Mucosa of rectum (tissue), 2 donors: ENCODE data around the gene FMN2.

Experiments used
- H3K27ac ChIP-seq, 2 donors: one replicate each; pipeline ENCODE4 v1.7.0; 2013; ENCODE audit warnings: inconsistent platforms in 2 of 2, low read depth in 2 of 2, low read length in 2 of 2
- H3K27me3 ChIP-seq, 2 donors: one replicate each; pipeline ENCODE4 v1.7.0; 2013; ENCODE audit warnings: low read length in 2 of 2; ENCODE audit not compliant: control insufficient read depth in 2 of 2, insufficient read depth in 2 of 2
- H3K36me3 ChIP-seq, 2 donors: one replicate each; pipeline ENCODE4 v1.7.0; 2013; ENCODE audit warnings: low read length in 2 of 2; ENCODE audit not compliant: control insufficient read depth in 2 of 2, insufficient read depth in 2 of 2
- H3K4me1 ChIP-seq, 2 donors: one replicate each; pipeline ENCODE4 v1.7.0; 2013; ENCODE audit warnings: low read length in 2 of 2, mild to moderate bottlenecking in 1 of 2; ENCODE audit not compliant: control insufficient read depth in 2 of 2, insufficient read depth in 2 of 2
- H3K4me3 ChIP-seq, 2 donors: one replicate each; pipeline ENCODE4 v1.7.0; 2013; ENCODE audit warnings: low read length in 2 of 2
- H3K9ac ChIP-seq, 2 donors: one replicate each; pipeline ENCODE4 v1.7.0; 2013; ENCODE audit warnings: low read length in 2 of 2, low read depth in 1 of 2, mild to moderate bottlenecking in 1 of 2
- H3K9me3 ChIP-seq, 2 donors: one replicate each; pipeline ENCODE4 v1.7.0; 2013; ENCODE audit warnings: low read length in 2 of 2; ENCODE audit not compliant: control insufficient read depth in 2 of 2
- donor health status: healthy.
- donor health status: Normal muscosa, but diverticular disease.

Gene FMN2

DNA sequence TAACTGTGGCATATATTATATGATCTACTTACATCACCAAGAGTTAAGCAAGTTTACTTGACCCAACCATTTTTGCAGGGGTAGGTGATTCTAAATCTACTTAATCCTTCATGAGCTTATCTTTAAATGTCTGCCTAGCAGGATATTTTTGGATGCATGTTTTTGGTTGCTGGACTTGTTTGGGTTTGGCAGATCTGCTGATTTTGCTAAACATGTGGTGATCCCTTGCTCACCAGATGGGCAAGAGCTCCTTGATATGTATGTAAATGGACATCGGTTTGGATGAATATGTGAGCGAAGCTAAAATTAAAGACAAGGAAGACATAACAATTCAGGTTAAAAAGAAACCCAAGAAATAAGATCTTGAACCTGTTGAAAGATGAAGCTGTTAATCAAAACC lies 36.7 kb downstream of the FMN2 start:
- H3K9ac ChIP-seq: no peak overlapping the region
- H3K36me3 ChIP-seq: no peaks in the 10 kb centered on the region
- H3K4me1 ChIP-seq: no peaks in the 10 kb centered on the region
- H3K4me3 ChIP-seq: no peak overlapping the region
- H3K9me3 ChIP-seq: no peaks in the 10 kb centered on the region
- no peaks in the 10 kb centered on the region for H3K27me3 ChIP-seq
- no peak overlapping the region for H3K27ac ChIP-seq

DNA sequence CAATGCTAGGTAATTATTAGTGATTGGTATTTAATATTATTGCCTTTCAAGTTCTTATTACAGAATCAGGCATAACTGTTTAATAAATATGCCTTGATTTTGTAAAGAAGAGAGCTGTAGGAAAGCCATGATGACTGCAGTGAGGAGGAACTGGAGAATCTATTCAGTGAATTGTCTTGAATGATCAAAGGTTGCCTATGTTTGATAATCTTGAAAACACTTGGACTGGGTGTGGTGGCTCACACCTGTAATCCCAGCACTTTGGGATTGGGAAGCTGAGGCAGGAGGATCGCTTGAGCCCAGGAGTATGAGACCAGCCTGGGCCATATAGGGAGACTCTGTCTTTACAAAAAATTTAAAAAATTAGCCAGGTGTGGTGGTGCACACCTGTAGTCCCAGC lies 42.4 kb downstream of the FMN2 start:
- H3K9me3 ChIP-seq: no peaks in the 10 kb centered on the region
- no peak overlapping the region for H3K9ac ChIP-seq
- no peak overlapping the region for H3K4me3 ChIP-seq
- no peak overlapping the region for H3K27ac ChIP-seq
- no peaks in the 10 kb centered on the region for H3K27me3 ChIP-seq
- no peaks in the 10 kb centered on the region for H3K36me3 ChIP-seq
- no peaks in the 10 kb centered on the region for H3K4me1 ChIP-seq

DNA sequence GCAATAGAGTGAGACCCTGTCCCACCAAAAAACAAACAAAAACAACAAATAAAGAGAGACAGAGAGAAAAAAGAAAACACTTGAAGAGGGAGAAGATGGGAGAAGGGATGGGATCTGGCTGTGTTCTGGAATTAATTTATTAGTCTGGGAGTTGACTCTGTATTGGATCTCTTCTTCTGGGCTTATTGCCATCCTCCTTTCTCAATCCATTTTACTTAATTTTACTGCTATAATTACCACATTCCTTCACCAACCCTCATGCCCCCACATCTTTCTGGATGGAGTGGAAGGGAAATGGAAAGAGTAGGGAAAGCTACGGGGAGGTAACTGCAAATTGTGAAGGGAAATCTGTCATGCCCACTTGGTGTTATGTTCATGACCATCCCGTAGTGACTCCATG lies 42.9 kb downstream of the FMN2 start:
- Histone ChIP-seq H3K27ac (no peak overlapping the region), H3K27me3 (no peaks in the 10 kb centered on the region), H3K36me3 (no peaks in the 10 kb centered on the region), H3K4me3 (no peak overlapping the region), H3K9me3 (no peaks in the 10 kb centered on the region), H3K9ac (no peak overlapping the region), H3K4me1 (no peaks in the 10 kb centered on the region)

DNA sequence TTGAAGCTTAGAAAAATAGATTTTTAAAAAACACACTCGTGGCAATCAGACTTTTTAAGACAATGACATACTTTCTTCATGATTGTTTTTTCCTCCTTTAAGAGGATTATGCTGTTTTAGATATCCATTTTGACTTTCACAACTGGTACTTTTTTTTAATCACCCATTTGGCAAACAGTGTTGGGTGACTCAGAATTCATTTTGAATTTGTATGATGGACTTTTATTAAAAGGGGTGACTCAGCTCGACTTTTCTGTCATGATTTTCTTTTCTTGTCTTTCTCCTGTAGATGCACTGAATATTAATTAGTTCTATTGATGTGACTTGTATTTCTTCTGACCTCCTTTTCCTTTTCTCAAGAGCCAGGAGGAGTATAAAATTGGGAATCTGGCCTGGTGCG lies 44.7 kb downstream of the FMN2 start:
- H3K36me3 ChIP-seq: no peaks in the 10 kb centered on the region
- H3K27me3 ChIP-seq: no peaks in the 10 kb centered on the region
- no peak overlapping the region for H3K4me3 ChIP-seq
- no peaks in the 10 kb centered on the region for H3K9me3 ChIP-seq
- no peak overlapping the region for H3K9ac ChIP-seq
- no peak overlapping the region for H3K27ac ChIP-seq
- H3K4me1 ChIP-seq: no peaks in the 10 kb centered on the region

DNA sequence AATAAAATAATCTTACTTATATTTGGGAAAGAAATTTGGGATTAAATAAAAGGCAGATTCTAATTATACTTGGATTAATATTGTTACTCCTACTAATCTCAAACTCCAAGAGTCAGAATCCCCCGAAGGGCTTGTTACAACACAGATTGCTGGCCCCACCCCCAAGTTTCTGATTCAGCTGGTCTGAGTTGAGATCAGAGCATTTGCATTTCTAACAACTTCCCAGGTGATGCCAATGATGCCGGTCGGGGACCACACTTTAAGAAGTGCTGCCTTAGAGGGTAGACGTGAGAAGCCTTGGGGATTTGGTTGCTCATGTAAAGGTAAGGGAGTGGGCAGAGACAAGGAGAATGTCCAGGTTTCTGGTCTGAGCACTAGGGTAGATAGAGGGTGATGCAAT lies 47.2 kb downstream of the FMN2 start:
- Histone ChIP-seq H3K9me3 (no peaks in the 10 kb centered on the region), H3K9ac (no peak overlapping the region), H3K4me1 (no peaks in the 10 kb centered on the region), H3K27me3 (no peaks in the 10 kb centered on the region), H3K36me3 (no peaks in the 10 kb centered on the region), H3K4me3 (no peak overlapping the region), H3K27ac (no peak overlapping the region)

DNA sequence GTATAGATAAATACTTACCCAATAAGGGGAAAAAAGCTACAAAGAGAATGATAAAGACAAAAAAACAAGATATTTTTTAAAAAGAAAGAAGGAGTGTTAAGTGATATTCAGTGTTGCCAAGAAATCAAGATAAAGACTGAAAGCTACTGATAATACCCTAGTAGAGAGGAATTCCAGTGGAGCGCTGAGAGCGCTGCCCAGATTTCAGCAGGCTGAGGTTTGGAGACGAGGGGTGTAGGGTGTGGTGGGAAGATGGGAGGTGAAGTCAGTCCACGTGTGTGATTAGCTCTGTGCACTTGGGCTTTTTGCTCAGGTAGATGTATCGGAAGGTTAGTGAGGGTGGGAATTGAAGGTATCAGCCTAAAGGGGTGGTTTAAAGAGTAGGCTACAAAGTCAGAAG lies 47.8 kb downstream of the FMN2 start:
- H3K4me1 ChIP-seq: no peaks in the 10 kb centered on the region
- H3K36me3 ChIP-seq: no peaks in the 10 kb centered on the region
- no peak overlapping the region for H3K27ac ChIP-seq
- H3K4me3 ChIP-seq: no peak overlapping the region
- H3K9me3 ChIP-seq: no peaks in the 10 kb centered on the region
- no peak overlapping the region for H3K9ac ChIP-seq
- no peaks in the 10 kb centered on the region for H3K27me3 ChIP-seq

DNA sequence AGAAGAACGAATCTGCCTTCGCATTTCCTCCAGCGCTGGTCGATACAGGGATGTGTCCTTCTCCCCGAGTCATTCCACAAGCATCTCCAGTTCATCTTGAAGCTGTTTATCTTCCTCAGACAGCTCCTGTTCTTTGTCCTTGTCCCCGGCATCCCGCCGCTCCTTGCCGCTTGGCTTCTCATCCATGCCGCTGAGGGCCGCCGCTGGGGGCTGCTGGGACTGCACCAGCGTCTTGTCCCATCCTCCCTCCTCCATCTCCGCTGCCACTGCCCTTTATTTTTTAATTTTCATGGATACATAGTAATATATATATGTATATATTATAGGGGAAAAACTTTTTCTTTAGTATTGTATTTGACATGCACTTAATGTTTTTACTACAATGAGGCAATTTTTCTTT lies 53.4 kb downstream of the FMN2 start:
- Histone ChIP-seq H3K9ac (no peak overlapping the region), H3K27me3 (no peaks in the 10 kb centered on the region), H3K4me3 (no peak overlapping the region), H3K4me1 (no peaks in the 10 kb centered on the region), H3K27ac (no peak overlapping the region), H3K36me3 (no peaks in the 10 kb centered on the region), H3K9me3 (no peaks in the 10 kb centered on the region)

DNA sequence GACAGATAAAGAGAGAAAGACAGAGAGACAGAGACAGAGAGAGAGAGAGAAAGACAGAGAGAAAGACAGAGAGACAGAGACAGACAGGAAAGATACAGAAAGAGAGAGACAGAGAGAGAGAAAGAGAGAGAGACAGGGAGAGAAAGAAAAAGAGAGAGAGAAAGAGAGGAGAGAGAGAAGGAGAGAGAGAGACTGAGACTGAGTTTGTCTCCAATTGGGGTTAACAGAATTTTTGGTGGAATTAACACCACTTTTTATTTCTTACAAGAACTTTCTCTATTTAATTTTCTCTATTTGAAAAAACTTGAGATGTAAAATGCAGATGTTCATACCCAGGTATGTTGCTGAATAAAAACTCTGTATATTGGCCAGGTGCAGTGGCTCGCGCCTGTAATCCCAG lies 56.6 kb downstream of the FMN2 start:
- Histone ChIP-seq H3K27me3 (no peaks in the 10 kb centered on the region), H3K9ac (no peak overlapping the region), H3K4me3 (no peak overlapping the region), H3K4me1 (no peaks in the 10 kb centered on the region), H3K36me3 (no peaks in the 10 kb centered on the region), H3K27ac (no peak overlapping the region), H3K9me3 (no peaks in the 10 kb centered on the region)

DNA sequence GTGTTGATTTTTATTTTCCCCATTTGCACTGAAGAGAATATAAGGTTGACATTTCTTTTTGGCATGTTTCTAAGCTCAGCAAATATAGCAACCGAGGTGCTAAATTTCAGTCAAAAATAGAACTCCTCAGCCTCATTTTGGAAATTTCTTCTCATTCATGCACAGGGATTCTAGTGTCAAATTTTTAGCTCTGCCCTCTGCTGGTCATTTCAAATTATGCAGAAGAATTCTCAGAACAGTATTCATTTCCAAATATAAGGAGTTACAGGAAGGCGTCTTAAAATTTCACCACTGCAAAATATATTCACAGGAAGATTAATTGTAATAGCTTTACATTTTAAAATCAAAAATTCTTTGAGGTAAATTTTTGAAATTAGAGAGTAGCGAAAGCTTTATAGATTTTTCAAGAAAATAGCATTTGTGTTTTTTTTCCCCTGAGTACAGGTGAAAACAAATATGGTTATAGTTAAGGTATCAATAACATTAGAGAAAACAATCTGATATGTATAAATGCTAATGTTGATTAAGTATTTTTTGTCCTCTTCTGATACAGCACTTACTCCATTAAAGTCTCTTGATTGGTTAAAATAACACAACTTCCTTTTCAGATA lies 57.9 kb downstream of the FMN2 start:
- H3K27me3 ChIP-seq: no peaks in the 10 kb centered on the region
- H3K4me1 ChIP-seq: no peaks in the 10 kb centered on the region
- no peaks in the 10 kb centered on the region for H3K9me3 ChIP-seq
- H3K27ac ChIP-seq: no peak overlapping the region
- no peak overlapping the region for H3K9ac ChIP-seq
- no peaks in the 10 kb centered on the region for H3K36me3 ChIP-seq
- H3K4me3 ChIP-seq: no peak overlapping the region

DNA sequence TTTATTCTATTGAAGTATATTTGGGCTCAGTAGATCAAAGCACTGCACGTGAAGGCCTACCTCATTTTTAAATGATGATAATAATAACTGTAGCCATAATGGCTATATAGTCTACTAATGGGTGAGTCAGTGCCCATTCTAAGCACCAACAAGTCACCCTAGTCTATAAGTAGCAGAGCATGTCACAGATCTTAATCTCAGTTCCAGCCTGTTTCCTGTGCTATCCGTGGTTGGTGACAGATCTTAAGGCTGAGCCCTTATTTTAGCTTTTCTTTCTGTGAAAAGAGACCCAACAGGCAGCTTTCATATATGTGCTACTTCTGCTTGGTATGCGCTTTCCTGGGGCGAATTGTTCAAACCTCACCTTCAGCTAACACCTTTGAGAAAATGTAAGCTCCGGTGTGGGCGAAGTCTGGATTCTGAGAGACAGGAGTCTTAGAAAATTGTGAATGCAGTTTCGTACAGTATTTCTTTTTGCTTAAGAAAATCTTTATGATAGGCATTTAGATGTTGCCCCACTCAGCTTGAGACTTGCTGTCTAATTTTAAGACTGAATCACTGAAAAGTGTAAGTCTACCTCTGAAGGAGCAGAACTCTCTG lies 59.6 kb downstream of the FMN2 start:
- no peaks in the 10 kb centered on the region for H3K36me3 ChIP-seq
- no peaks in the 10 kb centered on the region for H3K27me3 ChIP-seq
- H3K9ac ChIP-seq: no peak overlapping the region
- H3K4me1 ChIP-seq: no peaks in the 10 kb centered on the region
- H3K4me3 ChIP-seq: no peak overlapping the region
- no peaks in the 10 kb centered on the region for H3K9me3 ChIP-seq
- H3K27ac ChIP-seq: no peak overlapping the region
